HTR-8/SVneo (cell line): ENCODE measurements around the gene FAM20B.
A peak's percentile ranks its signal among the peaks of the same experiment; 100 is the strongest.

Experiments
- DNase-seq: peaks from one replicate; pipeline ENCODE4 v3.0.0; 2011; ENCODE audit warnings: low spot score, mixed read lengths; ENCODE audit not compliant: insufficient read length
- FAIRE-seq: peaks from 2 replicates; lab custom pipeline; 2011; peaks lifted over from hg19 to GRCh38; lab: Jason Lieb, UNC

Gene FAM20B

GRCh38 chr1:179046808-179047635 is 21.3 kb downstream of the FAM20B start:
- DNase-seq (no peak), FAIRE-seq (no peak)

- DNase-seq (no peak), FAIRE-seq (no peak)
These were observed 21.9 kb downstream of the FAM20B start for GRCh38 chr1:179047636-179047997.

DNA sequence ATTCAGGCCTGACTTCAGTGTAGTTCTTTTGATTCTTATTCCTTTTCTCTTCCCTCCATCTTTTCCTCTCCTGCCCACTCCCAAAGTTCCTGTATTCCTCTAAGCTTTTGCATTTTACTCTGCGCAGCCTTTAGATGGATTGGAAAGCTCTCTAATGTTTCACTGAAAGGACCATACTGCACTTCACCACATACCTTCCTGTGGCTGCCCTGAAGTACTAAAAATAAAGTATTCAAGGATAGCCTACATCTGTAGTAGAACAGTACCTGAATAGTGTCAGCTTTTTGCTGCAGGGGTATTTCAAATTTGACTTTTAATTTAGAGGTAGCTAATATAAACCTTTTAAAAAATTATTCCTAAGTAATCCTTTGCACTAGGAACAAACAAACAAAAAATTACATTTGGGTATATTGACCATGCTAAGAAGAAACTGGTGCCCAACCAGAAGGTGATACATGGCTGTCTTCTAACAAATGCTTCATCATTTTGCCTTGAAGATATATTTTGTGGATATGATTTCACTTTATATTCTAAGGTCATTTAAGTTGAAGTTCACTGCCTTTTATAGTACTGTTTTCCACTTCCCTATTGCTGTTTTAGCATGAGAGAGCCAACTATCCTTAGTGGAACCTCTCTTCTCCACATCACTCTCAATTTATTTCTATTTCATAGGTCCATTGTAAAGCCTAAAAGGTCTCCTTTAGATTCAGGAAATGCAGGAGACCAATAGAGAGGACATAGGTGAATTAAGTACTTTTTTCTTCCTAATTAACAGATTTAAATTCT is 22.8 kb downstream of the FAM20B start:
- DNase-seq (no peak), FAIRE-seq (no peak)

- no peak for FAIRE-seq
- no peak for DNase-seq
These were observed 27.1 kb downstream of the FAM20B start for GRCh38 chr1:179052776-179053175.

DNA sequence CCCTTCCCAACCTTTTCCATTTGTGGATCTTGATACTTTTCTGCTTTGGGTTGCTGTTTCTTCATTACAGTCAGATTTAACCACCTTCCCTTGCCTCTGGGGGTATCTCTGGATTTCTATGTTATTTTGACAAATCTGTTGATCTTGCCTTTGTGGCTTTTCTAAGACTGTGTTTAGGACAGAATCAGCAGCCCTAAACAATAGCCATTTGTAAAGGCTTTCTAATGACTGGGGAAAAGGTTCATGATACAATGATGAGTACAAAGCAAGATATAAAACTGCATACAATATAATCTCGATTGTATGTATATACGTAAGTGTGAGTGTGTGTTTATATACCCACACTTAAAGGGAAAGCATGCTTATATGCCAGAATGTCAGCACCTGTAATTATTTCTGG is 27.8 kb downstream of the FAM20B start:
- FAIRE-seq (no peak), DNase-seq (no peak)

- FAIRE-seq (no peak), DNase-seq (no peak)
These were observed 30.2 kb downstream of the FAM20B start for GRCh38 chr1:179055937-179056336.

DNA sequence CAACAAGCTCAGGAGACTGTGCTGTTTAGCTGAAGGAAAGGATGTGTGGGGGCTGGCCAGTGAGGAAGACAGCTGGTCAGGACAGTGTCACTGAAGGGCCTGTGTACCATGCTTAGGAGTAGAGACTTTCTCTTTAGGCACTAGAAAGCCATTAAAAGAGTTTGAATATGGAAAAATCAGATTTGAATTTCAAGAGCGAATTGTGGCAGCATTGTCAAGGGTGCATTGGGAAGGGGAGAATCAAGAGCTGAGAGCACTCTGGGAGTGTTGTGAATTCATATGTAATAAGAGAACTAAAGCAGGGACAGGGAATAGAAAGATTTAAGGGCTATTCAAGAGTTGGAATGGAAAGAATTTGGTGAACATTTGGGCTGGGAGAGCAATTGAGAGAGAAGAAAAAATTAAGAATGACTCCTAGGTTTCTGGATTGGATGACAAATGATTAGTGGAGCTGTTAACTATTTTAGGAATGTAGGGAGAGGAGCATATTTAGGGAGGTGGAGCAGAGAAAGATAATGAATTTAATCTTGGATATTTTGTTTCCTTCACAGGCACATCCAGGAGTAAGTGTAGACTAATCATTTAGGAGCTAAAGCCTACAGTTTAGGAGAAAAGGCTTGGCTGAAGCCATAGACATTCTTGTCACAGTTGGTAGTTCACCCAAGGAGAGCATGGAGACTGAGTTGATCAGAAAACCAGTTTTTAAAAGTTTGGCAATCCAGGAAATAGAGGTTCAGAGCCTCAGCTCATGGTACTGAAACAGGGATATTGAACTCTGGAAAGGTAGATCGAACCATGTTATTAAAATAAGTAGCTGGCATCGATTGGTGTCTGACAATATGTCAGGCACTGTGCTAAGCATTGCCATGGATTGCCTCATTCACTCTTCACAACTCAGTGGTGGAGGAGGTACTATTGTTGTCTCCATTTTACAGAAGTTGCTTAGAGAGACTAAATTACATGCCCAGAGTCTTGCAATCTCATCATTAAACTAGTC is 33.1 kb downstream of the FAM20B start:
- FAIRE-seq: no peak
- no peak for DNase-seq

DNA sequence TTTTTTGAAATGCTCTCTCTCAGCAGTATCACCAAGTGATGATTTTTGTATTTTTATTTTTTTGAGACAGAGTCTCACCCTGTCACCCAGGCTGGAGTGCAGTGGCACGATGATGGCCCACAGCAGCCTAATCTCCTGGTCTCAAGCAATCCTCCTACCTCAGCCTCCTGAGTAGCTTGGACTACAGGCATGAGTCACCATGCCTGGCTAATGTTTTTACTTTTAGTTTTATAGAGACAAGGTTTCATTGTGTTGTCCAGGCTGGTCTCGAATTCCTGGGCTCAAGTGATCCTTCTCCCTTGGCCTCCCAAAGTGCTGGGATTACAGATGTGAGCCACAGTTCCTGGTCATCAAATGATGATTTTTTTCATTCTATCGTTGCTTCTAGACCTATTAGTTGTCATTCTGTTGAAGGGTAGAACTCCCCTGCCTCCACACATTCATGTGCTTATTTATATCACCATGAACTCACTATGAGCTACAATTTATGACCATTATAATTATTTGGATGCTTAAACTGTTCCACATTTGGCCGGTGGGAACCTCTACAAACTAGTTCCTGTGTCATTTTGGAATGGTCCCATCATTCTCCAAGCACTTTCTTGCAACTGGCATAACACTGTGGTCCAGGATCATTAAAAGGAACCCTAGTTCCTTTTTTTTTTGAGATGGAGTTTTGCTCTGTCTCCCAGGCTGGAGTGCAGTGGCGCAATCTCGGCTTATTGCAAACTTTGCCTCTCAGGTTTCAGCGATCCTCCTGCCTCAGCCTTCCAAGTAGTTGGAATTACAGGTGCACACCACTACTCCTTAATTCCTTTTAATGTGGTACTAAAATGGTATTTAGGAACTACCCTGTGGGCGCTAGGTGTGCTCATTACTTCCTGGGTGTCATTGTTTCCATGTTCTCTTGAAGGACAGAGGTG is 35.9 kb downstream of the FAM20B start:
- FAIRE-seq: no peak
- DNase-seq: no peak

GRCh38 chr1:179066471-179066870 is 40.8 kb downstream of the FAM20B start:
- FAIRE-seq (no peak), DNase-seq (no peak)

GRCh38 chr1:179077396-179077795 is 51.7 kb downstream of the FAM20B start:
- no peak for FAIRE-seq
- DNase-seq: no peak

- no peak for FAIRE-seq
- DNase-seq: peak; percentile 70
These were observed 53.5 kb downstream of the FAM20B start for GRCh38 chr1:179079113-179079761.

DNA sequence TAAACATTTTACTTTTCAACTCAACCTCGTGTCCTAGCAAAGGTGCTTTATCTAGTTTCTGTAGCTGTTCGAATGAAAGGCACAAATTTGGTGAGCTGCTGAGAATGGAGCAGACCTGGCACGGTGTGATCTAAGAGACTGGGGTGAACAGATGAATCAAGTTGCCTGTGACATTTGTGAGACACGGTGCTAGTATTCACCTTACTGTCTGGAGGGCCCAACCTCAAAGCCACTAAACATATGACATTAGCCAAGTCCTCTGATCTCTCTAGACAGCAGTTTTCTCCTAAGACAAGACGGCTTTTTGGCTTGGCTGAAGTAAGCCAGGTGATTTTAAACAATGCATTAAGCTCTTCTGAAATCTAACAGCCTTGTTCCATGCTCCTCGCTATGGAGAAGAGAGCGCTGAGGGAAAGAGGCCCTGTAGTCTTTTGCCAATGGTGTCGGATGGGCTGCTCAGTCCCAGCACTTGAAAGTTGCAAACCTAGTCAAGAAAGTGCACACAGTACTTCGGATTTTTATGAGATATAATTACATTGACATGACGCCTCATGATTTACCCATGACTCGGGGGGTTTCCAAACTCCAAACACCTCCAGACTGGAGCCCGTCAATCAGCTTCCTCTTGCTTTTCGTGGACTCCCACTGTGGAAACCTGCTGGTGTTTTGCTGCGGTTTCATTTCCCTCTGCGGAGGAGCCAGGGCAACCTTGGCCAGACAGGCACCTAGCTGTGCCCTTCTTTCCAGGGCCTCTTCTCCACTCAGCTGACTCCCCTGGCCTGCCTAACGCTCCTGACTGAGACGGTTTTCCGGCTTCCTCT is 55.4 kb downstream of the FAM20B start:
- no peak for FAIRE-seq

GRCh38 chr1:179081687-179082332 is 56.1 kb downstream of the FAM20B start, which contains the start of gene TOR3A:
Gene TOR3A (plus strand): TSS chr1:179082070. CDS start chr1:179082129, 59 bp downstream.
- peak; percentile 94 for FAIRE-seq
- DNase-seq: peak; percentile 95

More for the DNA sequence above, 55.4 kb downstream of the FAM20B start:
- no peak for DNase-seq

GRCh38 chr1:179082333-179082998 is 56.8 kb downstream of the FAM20B start:
- DNase-seq (peak; percentile 46), FAIRE-seq (no peak)

GRCh38 chr1:179082999-179083335 is 57.3 kb downstream of the FAM20B start:
- FAIRE-seq (no peak), DNase-seq (no peak)

GRCh38 chr1:179083533-179083932 is 57.8 kb downstream of the FAM20B start:
- DNase-seq (no peak), FAIRE-seq (no peak)

DNA sequence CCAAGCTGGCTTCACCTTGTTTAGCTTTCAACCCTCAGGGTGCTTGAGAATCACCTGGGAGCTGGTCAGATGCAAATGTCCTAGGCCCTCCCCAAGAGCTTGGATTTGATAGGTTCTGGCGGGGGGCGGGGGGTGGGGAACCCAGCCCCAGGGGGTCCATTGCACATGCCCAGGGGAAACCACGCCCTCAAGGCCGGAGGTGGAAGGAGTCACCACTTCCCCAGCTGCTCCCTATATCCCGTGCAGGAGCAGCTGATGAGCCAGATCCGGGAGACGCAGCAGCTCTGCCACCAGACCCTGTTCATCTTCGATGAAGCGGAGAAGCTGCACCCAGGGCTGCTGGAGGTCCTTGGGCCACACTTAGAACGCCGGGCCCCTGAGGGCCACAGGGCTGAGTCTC is 62.0 kb downstream of the FAM20B start:
- DNase-seq (no peak), FAIRE-seq (no peak)
